CD14-positive monocyte (primary cell): ENCODE results near the gene SCN1B. TPM values are rescaled to one million over a fixed set of nuclear protein-coding genes. Genes with fewer than 3 reads are reported as not detected.

Experiments used
- DNase-seq, 3 donors: peaks; one replicate each; pipeline ENCODE4 v3.0.0-alpha.2; 2011 to 2022
- H2AFZ ChIP-seq: 2 replicates; pipeline ENCODE4 v1.6.0; 2012; ENCODE audit warnings: mild to moderate bottlenecking, low read depth, low read length, inconsistent platforms; ENCODE audit not compliant: insufficient read depth, poor library complexity, severe bottlenecking
- H3K27ac ChIP-seq, 2 donors: 1 replicate in 1 of 2; 2 replicates in 1 of 2; pipeline ENCODE4 v1.5.1; 2012 to 2013; ENCODE audit warnings: low read length in 2 of 2, control low read depth in 1 of 2, inconsistent platforms in 1 of 2, low read depth in 1 of 2, mild to moderate bottlenecking in 1 of 2
- H3K27me3 ChIP-seq, 2 donors: one replicate each; pipeline versions ENCODE4 v1.6.0 to v1.6.1; 2011 to 2013; ENCODE audit warnings: low read length in 2 of 2; ENCODE audit not compliant: control insufficient read depth in 2 of 2, insufficient read depth in 2 of 2
- H3K36me3 ChIP-seq, 2 donors: replicated peaks in 1 of 2; 1 replicate in 1 of 2; 2 replicates in 1 of 2; pipeline versions ENCODE4 v1.5.1 to v1.6.1; 2012 to 2013; ENCODE audit warnings: low read length in 2 of 2, control low read depth in 1 of 2, inconsistent platforms in 1 of 2, mild to moderate bottlenecking in 1 of 2; ENCODE audit not compliant: insufficient read depth in 2 of 2, control insufficient read depth in 1 of 2
- H3K4me1 ChIP-seq, 2 donors: 1 replicate in 1 of 2; 2 replicates in 1 of 2; pipeline versions ENCODE4 v1.5.1 to v1.6.1; 2012 to 2013; ENCODE audit warnings: low read length in 2 of 2, control low read depth in 1 of 2, inconsistent platforms in 1 of 2, mild to moderate bottlenecking in 1 of 2, moderate library complexity in 1 of 2; ENCODE audit not compliant: insufficient read depth in 2 of 2, control insufficient read depth in 1 of 2
- H3K4me2 ChIP-seq: replicated peaks from 2 replicates; pipeline ENCODE3; 2012; ENCODE audit warnings: low read length, moderate library complexity, mild to moderate bottlenecking; ENCODE audit not compliant: poor library complexity, severe bottlenecking; ENCODE audit errors: extremely low read depth
- H3K4me3 ChIP-seq, 3 experiments: fragments of 200-600 bp in 1 of 3; sonication (generic) in 1 of 3; replicated peaks in 1 of 3; 1 replicate in 2 of 3; 2 replicates in 1 of 3; pipeline ENCODE4 v1.5.1; 2011 to 2013; ENCODE audit warnings: low read length in 3 of 3, mild to moderate bottlenecking in 3 of 3, control low read depth in 2 of 3, low read depth in 2 of 3, inconsistent platforms in 1 of 3, moderate library complexity in 1 of 3
- H3K79me2 ChIP-seq: 2 replicates; pipeline ENCODE4 v1.6.0; 2012; ENCODE audit warnings: mild to moderate bottlenecking, control low read depth, inconsistent platforms, low read length, moderate library complexity; ENCODE audit not compliant: insufficient read depth
- H3K9ac ChIP-seq: 2 replicates; pipeline ENCODE4 v1.6.0; 2017; ENCODE audit warnings: low read length, mild to moderate bottlenecking; ENCODE audit not compliant: insufficient read depth, poor library complexity, severe bottlenecking
- H3K9me3 ChIP-seq, 2 donors: replicated peaks in 1 of 2; 1 replicate in 1 of 2; 2 replicates in 1 of 2; pipeline versions ENCODE4 v1.5.1 to v1.6.1; 2012 to 2013; ENCODE audit warnings: low read length in 2 of 2, control low read depth in 1 of 2; ENCODE audit not compliant: control insufficient read depth in 1 of 2, insufficient read depth in 1 of 2
- H4K20me1 ChIP-seq: 2 replicates; pipeline ENCODE4 v1.6.0; 2012; ENCODE audit warnings: mild to moderate bottlenecking, low read length, control low read depth, moderate library complexity; ENCODE audit not compliant: insufficient read depth
- H3K27ac Mint-ChIP-seq, 7 donors: one replicate each; pipeline ENCODE4 v1.8.0; 2020; ENCODE audit warnings: mild to moderate bottlenecking in 7 of 7, mixed read lengths in 7 of 7, moderate library complexity in 6 of 7, inconsistent platforms in 2 of 7
- H3K27me3 Mint-ChIP-seq, 3 donors: one replicate each; pipeline ENCODE4 v1.8.0; 2021 to 2022; ENCODE audit warnings: low read depth in 3 of 3, mild to moderate bottlenecking in 3 of 3, mixed read lengths in 3 of 3, moderate library complexity in 3 of 3, inconsistent platforms in 1 of 3
- H3K36me3 Mint-ChIP-seq, 2 donors: one replicate each; pipeline ENCODE4 v1.8.0; 2020; ENCODE audit warnings: mixed read lengths in 2 of 2, inconsistent platforms in 1 of 2, mild to moderate bottlenecking in 1 of 2
- H3K4me1 Mint-ChIP-seq: one replicate; pipeline ENCODE4 v1.8.0; 2020; ENCODE audit warnings: mild to moderate bottlenecking, mixed read lengths
- H3K4me3 Mint-ChIP-seq, 2 donors: one replicate each; pipeline ENCODE4 v1.8.0; 2020; ENCODE audit warnings: mild to moderate bottlenecking in 2 of 2, mixed read lengths in 2 of 2, moderate library complexity in 1 of 2
- H3K9me3 Mint-ChIP-seq, 7 donors: one replicate each; pipeline ENCODE4 v1.8.0; 2020 to 2022; ENCODE audit warnings: mixed read lengths in 7 of 7, mild to moderate bottlenecking in 6 of 7, moderate library complexity in 6 of 7, inconsistent platforms in 2 of 7
- WGBS: methylation state at CpG from one replicate; pipeline ENCODE4 v1.1.5; 2013; ENCODE audit warnings: missing lambda C conversion rate; ENCODE audit not compliant: insufficient coverage; 5-methylcytosine and 5-hydroxymethylcytosine counted together
- intact Hi-C, 2 donors: fragments of 100-400 bp; cut with micrococcal nuclease; formaldehyde crosslinking; loops; one replicate each; pipeline versions ENCODE4 v1.15.0 to v1.15.1; 2023
- polyA plus RNA-seq, 3 donors: library from polyadenylated mRNA; depleted of rRNA in 1 of 3; unstranded in 2 of 3; stranded (reverse) in 1 of 3; fragments of 300-500 nt in 2 of 3; fragments of >200 nt in 1 of 3; fragmentation: Illumina TruSeq in 2 of 3; gene quantifications; 1 replicate in 2 of 3; 2 replicates in 1 of 3; pipeline ENCODE4 v1.2.3, GENCODE V29; 2012 to 2021
- TF ChIP-seq, protein P1 (sequence below): fragments of 200-600 bp; IDR thresholded peaks from one replicate; pipeline ENCODE4 v1.8.0; 2022; ENCODE audit warnings: antibody characterized with exemption, mild to moderate bottlenecking

SCN1B gene
- polyA plus RNA-seq, 3 donors = 0.08 to 0.68 TPM; not detected in 1

DNA sequence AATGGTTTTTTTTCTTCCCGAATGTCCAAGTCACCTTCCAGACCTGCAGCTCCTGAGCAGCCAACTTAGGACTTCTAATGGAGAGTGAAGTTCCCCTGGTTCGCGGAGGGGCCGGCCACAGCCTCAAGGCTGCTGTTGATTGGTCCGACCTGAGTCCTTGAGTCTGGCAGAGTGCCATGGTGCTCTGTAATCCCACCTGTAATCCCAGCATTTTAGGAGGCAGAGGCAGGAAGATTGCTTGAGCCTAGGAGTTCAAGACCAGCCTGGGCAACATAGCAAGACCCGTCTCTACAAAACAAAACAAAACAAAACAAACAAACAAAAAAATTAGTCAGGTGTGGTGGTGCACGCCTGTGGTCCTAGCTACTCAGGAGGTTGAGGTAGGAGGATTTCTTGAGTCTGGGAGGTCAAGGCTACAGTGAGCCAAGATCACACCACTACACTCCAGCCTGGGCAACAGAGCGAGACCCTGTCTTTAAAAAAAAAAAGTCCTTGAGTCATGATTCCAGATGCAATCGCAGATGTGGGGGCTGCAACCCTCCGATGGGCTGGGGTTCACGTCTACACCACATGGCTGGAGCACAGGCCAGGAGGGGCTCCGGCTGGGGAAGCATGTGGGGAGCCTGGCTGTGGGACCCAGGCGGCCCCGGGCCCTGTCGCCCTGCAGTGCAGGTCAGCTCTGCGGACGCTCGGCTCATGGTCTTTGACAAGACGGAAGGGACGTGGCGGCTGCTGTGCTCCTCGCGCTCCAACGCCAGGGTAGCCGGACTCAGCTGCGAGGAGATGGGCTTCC is 28.9 kb downstream of the SCN1B start:
- Mint-ChIP-seq H3K4me1 (no peaks in the 10 kb centered on the region), H3K27me3 (peaks cover 11 to 19% (median 17%) of the 10 kb centered on the region in 3 donors), H3K9me3 (peaks cover 0 to 5% (median 0%) of the 10 kb centered on the region in 7 donors), H3K27ac (no peak overlapping the region), H3K36me3 (no peaks in the 10 kb centered on the region), H3K4me3 (no peak overlapping the region)
- WGBS = 97% methylated on average over 23 of the region's 26 CpGs
- Histone ChIP-seq H3K9ac (no peak overlapping the region), H3K27me3 (no peaks in the 10 kb centered on the region), H3K9me3 (no peaks in the 10 kb centered on the region), H2AFZ (no peak overlapping the region), H3K79me2 (no peaks in the 10 kb centered on the region), H3K36me3 (no peaks in the 10 kb centered on the region), H4K20me1 (no peaks in the 10 kb centered on the region), H3K4me3 (no peak overlapping the region), H3K4me2 (no peak overlapping the region), H3K27ac (no peak overlapping the region), H3K4me1 (no peaks in the 10 kb centered on the region)
- TF ChIP-seq, protein P1, sequence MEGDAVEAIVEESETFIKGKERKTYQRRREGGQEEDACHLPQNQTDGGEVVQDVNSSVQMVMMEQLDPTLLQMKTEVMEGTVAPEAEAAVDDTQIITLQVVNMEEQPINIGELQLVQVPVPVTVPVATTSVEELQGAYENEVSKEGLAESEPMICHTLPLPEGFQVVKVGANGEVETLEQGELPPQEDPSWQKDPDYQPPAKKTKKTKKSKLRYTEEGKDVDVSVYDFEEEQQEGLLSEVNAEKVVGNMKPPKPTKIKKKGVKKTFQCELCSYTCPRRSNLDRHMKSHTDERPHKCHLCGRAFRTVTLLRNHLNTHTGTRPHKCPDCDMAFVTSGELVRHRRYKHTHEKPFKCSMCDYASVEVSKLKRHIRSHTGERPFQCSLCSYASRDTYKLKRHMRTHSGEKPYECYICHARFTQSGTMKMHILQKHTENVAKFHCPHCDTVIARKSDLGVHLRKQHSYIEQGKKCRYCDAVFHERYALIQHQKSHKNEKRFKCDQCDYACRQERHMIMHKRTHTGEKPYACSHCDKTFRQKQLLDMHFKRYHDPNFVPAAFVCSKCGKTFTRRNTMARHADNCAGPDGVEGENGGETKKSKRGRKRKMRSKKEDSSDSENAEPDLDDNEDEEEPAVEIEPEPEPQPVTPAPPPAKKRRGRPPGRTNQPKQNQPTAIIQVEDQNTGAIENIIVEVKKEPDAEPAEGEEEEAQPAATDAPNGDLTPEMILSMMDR = no peak
- intact Hi-C loops = no loop called here
- no peak for DNase-seq

DNA sequence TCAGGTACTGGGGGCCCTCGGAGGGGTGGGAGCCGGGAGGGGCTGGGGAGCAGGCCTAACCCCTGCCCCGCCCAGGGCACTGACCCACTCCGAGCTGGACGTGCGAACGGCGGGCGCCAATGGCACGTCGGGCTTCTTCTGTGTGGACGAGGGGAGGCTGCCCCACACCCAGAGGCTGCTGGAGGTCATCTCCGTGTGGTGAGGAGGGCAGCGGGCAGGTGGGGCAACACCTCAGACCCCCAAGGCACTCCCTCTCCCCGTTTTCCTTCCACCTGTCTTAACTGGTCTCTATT is 29.5 kb downstream of the SCN1B start:
- TF ChIP-seq, protein P1 = no peak
- intact Hi-C loops = no loop called here

More for the DNA sequence above, 29.5 kb downstream of the SCN1B start:
- 91% methylated on average over 14 of the region's 15 CpGs for WGBS
- no peaks in the 10 kb centered on the region for H3K27me3 ChIP-seq
- H3K27ac Mint-ChIP-seq = no peak overlapping the region
- H3K4me2 ChIP-seq = no peak overlapping the region
- no peaks in the 10 kb centered on the region for H3K4me1 Mint-ChIP-seq
- H2AFZ ChIP-seq = no peak overlapping the region
- H3K36me3 Mint-ChIP-seq = no peaks in the 10 kb centered on the region
- H3K79me2 ChIP-seq = no peaks in the 10 kb centered on the region
- H3K4me3 Mint-ChIP-seq = no peak overlapping the region
- no peak overlapping the region for H3K9ac ChIP-seq
- H3K36me3 ChIP-seq = no peaks in the 10 kb centered on the region
- no peaks in the 10 kb centered on the region for H4K20me1 ChIP-seq
- H3K4me1 ChIP-seq = no peaks in the 10 kb centered on the region
- H3K9me3 Mint-ChIP-seq = peaks cover 0 to 5% (median 0%) of the 10 kb centered on the region in 7 donors
- peaks cover 11 to 19% (median 15%) of the 10 kb centered on the region in 3 donors for H3K27me3 Mint-ChIP-seq
- H3K4me3 ChIP-seq = no peak overlapping the region
- no peak overlapping the region for H3K27ac ChIP-seq
- DNase-seq = no peak
- no peaks in the 10 kb centered on the region for H3K9me3 ChIP-seq
